ENCODE data around the gene SYNGR3. TPM values are rescaled to one million over a fixed set of nuclear protein-coding genes. Genes with fewer than 3 reads are reported as not detected.

SYNGR3 gene
- 61.0 and 71.9 TPM in 2 replicates for polyA plus RNA-seq
- polyA minus RNA-seq, result 49.4 and 50.2 TPM in 2 replicates

- Histone ChIP-seq H3K9ac (ENCODE audit: low read length) (peak within 1 kb of the TSS; percentile 80), H3K4me2 (ENCODE audit: low read length) (peak within 1 kb of the TSS; percentile 78)
These were observed at the start of gene SYNGR3 for GRCh38 chr16:1989209-1990100. Gene SYNGR3 (plus strand): TSS chr16:1989970. CDS start chr16:1990103, 133 bp downstream.

GRCh38 chr16:1940273-1941161 lies 49.3 kb upstream of the SYNGR3 start:
- TF ChIP-seq MXI1 (conservative IDR thresholded peaks at IDR 0.05; ENCODE audit: poor library complexity, severe bottlenecking) (no peak), EP300 (conservative IDR thresholded peaks at IDR 0.05; ENCODE audit: poor library complexity, severe bottlenecking) (no peak), TAF1 (IDR thresholded peaks at IDR 0.05; ENCODE audit: low read depth) (no peak), SMC3 (conservative IDR thresholded peaks at IDR 0.05; ENCODE audit: poor library complexity) (no peak), EZH2 (IDR thresholded peaks at IDR 0.05; ENCODE audit: borderline replicate concordance, insufficient read depth, low read length, poor library complexity, severe bottlenecking) (no peak), POLR2AphosphoS5 (IDR thresholded peaks at IDR 0.05) (no peak), REST (IDR thresholded peaks at IDR 0.05; ENCODE audit: borderline replicate concordance) (no peak), RAD21 (conservative IDR thresholded peaks at IDR 0.05) (no peak)
- TF ChIP-seq, protein P1, sequence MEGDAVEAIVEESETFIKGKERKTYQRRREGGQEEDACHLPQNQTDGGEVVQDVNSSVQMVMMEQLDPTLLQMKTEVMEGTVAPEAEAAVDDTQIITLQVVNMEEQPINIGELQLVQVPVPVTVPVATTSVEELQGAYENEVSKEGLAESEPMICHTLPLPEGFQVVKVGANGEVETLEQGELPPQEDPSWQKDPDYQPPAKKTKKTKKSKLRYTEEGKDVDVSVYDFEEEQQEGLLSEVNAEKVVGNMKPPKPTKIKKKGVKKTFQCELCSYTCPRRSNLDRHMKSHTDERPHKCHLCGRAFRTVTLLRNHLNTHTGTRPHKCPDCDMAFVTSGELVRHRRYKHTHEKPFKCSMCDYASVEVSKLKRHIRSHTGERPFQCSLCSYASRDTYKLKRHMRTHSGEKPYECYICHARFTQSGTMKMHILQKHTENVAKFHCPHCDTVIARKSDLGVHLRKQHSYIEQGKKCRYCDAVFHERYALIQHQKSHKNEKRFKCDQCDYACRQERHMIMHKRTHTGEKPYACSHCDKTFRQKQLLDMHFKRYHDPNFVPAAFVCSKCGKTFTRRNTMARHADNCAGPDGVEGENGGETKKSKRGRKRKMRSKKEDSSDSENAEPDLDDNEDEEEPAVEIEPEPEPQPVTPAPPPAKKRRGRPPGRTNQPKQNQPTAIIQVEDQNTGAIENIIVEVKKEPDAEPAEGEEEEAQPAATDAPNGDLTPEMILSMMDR (IDR thresholded peaks at IDR 0.05; ENCODE audit: poor library complexity, severe bottlenecking), result no peak
- Histone ChIP-seq H3K4me3 (ENCODE audit: low read length) (no peak overlapping the region), H3K9ac (ENCODE audit: low read length) (no peak overlapping the region), H3K9me3 (ENCODE audit: low read length) (no peaks in the 10 kb centered on the region), H3K27ac (ENCODE audit: low read length) (no peak overlapping the region), H3K4me2 (ENCODE audit: low read length) (no peak overlapping the region), H3K79me2 (replicated peaks; ENCODE audit: insufficient read depth, low read length) (no peaks in the 10 kb centered on the region), H3F3A (ENCODE audit: insufficient read depth, low read length, poor library complexity, severe bottlenecking) (no peaks in the 10 kb centered on the region), H3K27me3 (ENCODE audit: insufficient read depth, low read depth, low read length) (no peaks in the 10 kb centered on the region), H2AFZ (ENCODE audit: low read depth, low read length) (no peak overlapping the region), H3K9me2 (ENCODE audit: insufficient read depth, low read length) (no peaks in the 10 kb centered on the region), H4K20me1 (ENCODE audit: insufficient read depth) (no peaks in the 10 kb centered on the region), H3K36me3 (ENCODE audit: insufficient read depth, low read length) (no peaks in the 10 kb centered on the region)

More at GRCh38 chr16:1989209-1990100, at the start of gene SYNGR3:
- H3K27ac ChIP-seq (ENCODE audit: low read length), result no peak within 1 kb of the TSS
- TF ChIP-seq REST (IDR thresholded peaks at IDR 0.05; ENCODE audit: borderline replicate concordance), result no peak
- TF ChIP-seq POLR2AphosphoS5 (IDR thresholded peaks at IDR 0.05), result peak; percentile 81
- no peaks in the 10 kb centered on the region for H3F3A ChIP-seq (ENCODE audit: insufficient read depth, low read length, poor library complexity, severe bottlenecking)
- H3K27me3 ChIP-seq (ENCODE audit: insufficient read depth, low read depth, low read length), result peaks cover 21% of the 10 kb centered on the region
- H2AFZ ChIP-seq (ENCODE audit: low read depth, low read length), result peak within 1 kb of the TSS; percentile 33
- H3K36me3 ChIP-seq (ENCODE audit: insufficient read depth, low read length), result no peaks in the 10 kb centered on the region
- H3K9me3 ChIP-seq (ENCODE audit: low read length), result no peaks in the 10 kb centered on the region
- no peaks in the 10 kb centered on the region for H3K79me2 ChIP-seq (replicated peaks; ENCODE audit: insufficient read depth, low read length)
- H3K9me2 ChIP-seq (ENCODE audit: insufficient read depth, low read length), result no peaks in the 10 kb centered on the region
- peak within 1 kb of the TSS; percentile 88 for H3K4me3 ChIP-seq (ENCODE audit: low read length)
- no peaks in the 10 kb centered on the region for H4K20me1 ChIP-seq (ENCODE audit: insufficient read depth)
